GM19455 (cell line): ENCODE results near the gene CCDC32.
"Not testable (repeated sequence)": the region's sequence is repeated elsewhere in the genome, so short reads cannot be mapped to it uniquely, and the experiment has no call there.

Experiments used
- ATAC-seq: cut with Tn5 transposase; IDR thresholded peaks from one replicate; pipeline ENCODE4 v1.9.1; 2021; ENCODE audit not compliant: unreplicated experiment

The CCDC32 gene

GRCh38 chr15:40564591-40565332 lies at the start of gene CCDC32:
TSS of gene CCDC32 (minus strand) at chr15:40565042. CDS start at chr15:40563015, 2,027 bp downstream.
- peak; percentile 94 for ATAC-seq

- ATAC-seq = no peak
Observed at GRCh38 chr15:40613080-40613479, 48.2 kb upstream of the CCDC32 start.

GRCh38 chr15:40603935-40604334 lies 39.1 kb upstream of the CCDC32 start:
- no peak for ATAC-seq

GRCh38 chr15:40600956-40601355 lies 36.1 kb upstream of the CCDC32 start:
- no peak for ATAC-seq

- no peak for ATAC-seq
Observed at GRCh38 chr15:40598672-40599071, 33.8 kb upstream of the CCDC32 start.

GRCh38 chr15:40598126-40598525 lies 33.3 kb upstream of the CCDC32 start:
- ATAC-seq = no peak

- ATAC-seq = no peak
Observed at GRCh38 chr15:40597024-40597423, 32.2 kb upstream of the CCDC32 start.

- ATAC-seq = no peak
Observed at GRCh38 chr15:40595773-40596172, 30.9 kb upstream of the CCDC32 start.

- ATAC-seq = no peak
Observed at GRCh38 chr15:40595219-40595618, 30.4 kb upstream of the CCDC32 start.

- ATAC-seq = peak; percentile 41
Observed at GRCh38 chr15:40594429-40594836, 29.6 kb upstream of the CCDC32 start.

- ATAC-seq = peak; percentile 71
Observed at GRCh38 chr15:40593588-40594428, 29.0 kb upstream of the CCDC32 start, which contains the start of gene KNL1. TSS of gene KNL1 (plus strand) at chr15:40594249. CDS start at chr15:40602932, 8,683 bp downstream.

GRCh38 chr15:40593165-40593564 lies 28.3 kb upstream of the CCDC32 start:
- no peak for ATAC-seq

- ATAC-seq = no peak
Observed at GRCh38 chr15:40591389-40591788, 26.5 kb upstream of the CCDC32 start.

GRCh38 chr15:40590667-40591050 lies 25.8 kb upstream of the CCDC32 start:
- ATAC-seq = no peak

- ATAC-seq = no peak
Observed at GRCh38 chr15:40584191-40584590, 19.3 kb upstream of the CCDC32 start.

GRCh38 chr15:40582726-40583246 lies 17.9 kb upstream of the CCDC32 start:
- no peak for ATAC-seq

- ATAC-seq = not testable (repeated sequence)
Observed at GRCh38 chr15:40581796-40582195, 17.0 kb upstream of the CCDC32 start.

GRCh38 chr15:40578892-40579291 lies 14.1 kb upstream of the CCDC32 start:
- no peak for ATAC-seq

GRCh38 chr15:40576914-40577313 lies 12.1 kb upstream of the CCDC32 start:
- ATAC-seq = not testable (repeated sequence)

- no peak for ATAC-seq
Observed at GRCh38 chr15:40575113-40575512, 10.3 kb upstream of the CCDC32 start.

GRCh38 chr15:40569129-40569953 lies 4.5 kb upstream of the CCDC32 start, which contains the start of gene RPUSD2:
TSS of gene RPUSD2 (plus strand) at chr15:40569299. CDS start at chr15:40569338, 39 bp downstream.
- ATAC-seq = peak; percentile 44
